Activated CD8-positive, alpha-beta memory T cell treated with anti-CD3 and anti-CD28 coated beads for 48 hours (primary cell): ENCODE results near the gene TRPM3.

ENCODE experiments used
- DNase-seq, 3 experiments: peaks; one replicate each; pipeline ENCODE4 v3.0.0-alpha.2; 2020; ENCODE audit warnings: low read depth in 2 of 3, low spot score in 2 of 3

The TRPM3 gene

GRCh38 chr9:70829591-70830265 is 291.7 kb downstream of the TRPM3 start:
- DNase-seq = no peak

DNA sequence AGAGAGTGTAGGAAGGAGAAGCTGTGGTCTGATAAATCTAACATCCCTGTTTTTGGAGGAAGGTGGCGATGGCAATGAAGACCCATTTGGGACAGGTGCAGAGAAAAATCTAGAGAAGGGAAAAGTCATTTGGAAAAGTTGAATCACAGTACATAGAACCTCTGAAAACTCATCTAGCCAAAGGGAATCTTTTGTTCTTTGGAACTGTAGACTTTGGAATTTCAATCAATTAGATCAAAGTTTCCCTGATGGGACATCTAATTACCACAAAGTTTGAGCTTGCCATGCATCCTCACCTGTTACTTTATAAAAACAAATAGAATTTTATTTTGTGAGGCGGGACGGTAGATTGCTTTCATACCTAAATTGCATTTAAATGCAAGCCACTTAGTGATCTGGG is 294.9 kb downstream of the TRPM3 start:
- no peak for DNase-seq

DNA sequence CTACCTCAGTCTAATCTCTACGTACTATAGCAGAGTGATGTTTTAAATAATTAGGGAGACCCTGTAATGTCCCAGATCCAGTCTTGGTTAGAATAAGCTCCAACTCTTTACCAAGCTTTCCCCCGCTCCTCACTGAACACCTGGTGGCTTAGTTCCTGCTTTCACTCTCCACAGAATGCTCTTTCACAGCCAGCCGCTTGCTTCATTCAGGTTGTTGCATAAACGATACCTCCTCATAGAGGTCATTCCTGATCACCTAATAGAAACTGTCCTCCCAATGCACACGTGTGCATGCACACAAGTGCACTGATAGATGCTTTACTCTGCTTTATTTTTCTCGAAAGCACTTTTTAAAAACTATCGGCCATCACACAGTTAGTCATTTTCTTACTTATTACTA is 298.1 kb downstream of the TRPM3 start:
- DNase-seq = no peak

DNA sequence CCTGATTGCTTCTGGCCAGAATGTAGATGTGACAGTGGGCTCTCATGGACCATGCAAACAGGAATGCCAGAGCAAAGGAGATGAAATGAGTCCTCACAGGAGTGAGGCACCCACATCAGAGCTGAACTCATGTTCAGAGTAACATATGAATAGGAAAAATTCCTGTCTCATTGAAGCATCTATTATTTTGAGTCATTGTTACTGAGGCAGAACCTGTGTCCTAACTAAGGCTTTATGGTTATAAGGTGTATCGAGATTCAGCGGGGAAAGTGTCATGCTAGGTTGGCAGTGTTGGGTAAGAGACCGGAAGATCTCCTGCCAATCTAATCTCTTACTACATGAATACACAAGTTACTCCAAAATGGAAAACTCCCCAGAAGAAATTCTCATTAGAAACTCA is 304.1 kb downstream of the TRPM3 start:
- no peak for DNase-seq

GRCh38 chr9:70816891-70817290 is 304.5 kb downstream of the TRPM3 start:
- no peak for DNase-seq

GRCh38 chr9:70816316-70816715 is 305.1 kb downstream of the TRPM3 start:
- no peak for DNase-seq

GRCh38 chr9:70814597-70814996 is 306.8 kb downstream of the TRPM3 start:
- no peak for DNase-seq

DNA sequence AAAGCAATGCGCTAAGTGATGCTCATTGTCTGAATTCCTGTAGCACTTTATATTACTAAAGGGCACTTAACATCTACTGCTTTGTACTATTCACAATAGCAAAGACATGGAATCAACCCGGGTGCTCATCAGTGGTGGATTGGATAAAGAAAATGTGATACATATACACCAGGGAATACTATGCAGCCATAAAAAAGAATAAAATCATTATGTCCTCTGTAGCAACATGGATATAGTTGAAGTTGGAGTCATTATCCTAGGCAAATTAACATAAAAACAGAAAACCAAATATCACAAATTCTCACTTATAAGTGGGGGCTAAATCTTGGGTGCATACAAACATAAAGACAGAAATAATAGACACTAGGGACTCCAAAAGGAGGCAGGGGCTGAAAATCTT is 308.3 kb downstream of the TRPM3 start:
- no peak for DNase-seq

- DNase-seq = no peak
These were observed 309.8 kb downstream of the TRPM3 start for GRCh38 chr9:70811638-70812037.

GRCh38 chr9:70806875-70807274 is 314.5 kb downstream of the TRPM3 start:
- DNase-seq = no peak

DNA sequence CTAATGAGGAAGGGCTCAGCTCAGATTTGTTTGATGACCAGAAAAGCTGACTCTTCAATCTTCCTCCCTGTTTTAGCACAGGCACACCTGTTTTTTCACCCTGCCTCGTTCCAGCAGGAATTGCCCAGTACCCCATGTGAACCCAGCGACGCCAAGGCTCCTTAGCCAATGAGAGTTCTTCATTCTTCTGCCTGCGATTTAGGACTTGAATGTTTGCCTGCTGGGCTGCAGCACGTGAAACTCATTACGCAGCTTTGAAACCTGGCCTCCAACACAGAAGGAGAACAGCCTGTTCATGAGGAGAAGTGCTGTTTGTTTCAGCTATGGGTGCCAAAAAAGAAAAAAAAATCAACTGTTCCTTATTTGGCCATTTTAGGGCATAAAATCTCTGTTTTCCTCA is 315.5 kb downstream of the TRPM3 start:
- DNase-seq = no peak

DNA sequence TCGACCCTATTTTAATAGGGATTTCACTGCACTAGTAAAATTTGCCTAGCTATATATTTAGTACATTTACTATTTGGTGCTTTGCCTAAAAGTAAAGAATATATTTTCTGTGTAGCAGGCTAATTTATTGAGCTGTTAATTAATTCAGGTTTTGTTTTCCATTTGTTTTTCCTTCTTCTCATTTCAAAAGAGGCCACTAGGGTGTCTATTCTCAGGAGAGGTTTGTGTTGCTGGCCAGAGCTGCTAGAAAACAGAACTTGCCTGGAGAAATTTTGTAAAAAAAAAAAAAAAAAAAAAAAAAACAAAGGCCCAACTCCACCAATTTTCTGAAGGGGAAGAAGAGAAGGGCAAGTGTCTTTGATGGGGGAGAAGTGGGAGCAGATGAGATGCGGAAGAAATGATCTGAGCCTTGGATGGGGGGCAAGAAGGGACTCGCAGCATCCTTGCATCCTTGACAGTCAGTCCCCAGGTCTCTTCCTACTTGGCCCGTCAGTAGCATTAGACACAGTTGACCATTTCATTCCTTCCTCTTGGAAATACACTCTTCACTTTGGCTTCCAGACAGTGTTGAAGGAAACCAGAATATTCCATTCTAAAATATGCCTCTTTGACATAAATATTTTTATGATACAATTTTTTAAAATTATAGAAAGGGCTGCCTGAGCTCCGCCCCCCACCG is 318.5 kb downstream of the TRPM3 start:
- no peak for DNase-seq

DNA sequence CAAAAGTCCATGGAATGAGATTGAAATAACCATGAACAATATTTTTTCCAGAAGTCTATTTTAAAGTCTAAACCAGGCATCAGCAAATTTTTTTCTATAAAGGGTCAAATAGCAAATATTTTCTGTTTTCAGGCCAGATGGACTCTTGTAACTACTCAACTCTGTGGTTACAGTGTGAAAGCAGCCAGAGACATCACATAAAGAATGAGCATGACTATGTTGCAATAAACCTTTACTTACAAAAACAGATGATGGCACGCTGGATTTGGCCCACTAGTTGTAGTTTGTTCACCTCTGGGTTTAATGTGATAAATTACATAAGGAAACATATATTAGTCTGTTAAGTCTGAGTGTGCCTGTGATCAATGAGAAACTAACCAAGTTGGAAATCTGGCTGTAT is 319.2 kb downstream of the TRPM3 start:
- DNase-seq = no peak

DNA sequence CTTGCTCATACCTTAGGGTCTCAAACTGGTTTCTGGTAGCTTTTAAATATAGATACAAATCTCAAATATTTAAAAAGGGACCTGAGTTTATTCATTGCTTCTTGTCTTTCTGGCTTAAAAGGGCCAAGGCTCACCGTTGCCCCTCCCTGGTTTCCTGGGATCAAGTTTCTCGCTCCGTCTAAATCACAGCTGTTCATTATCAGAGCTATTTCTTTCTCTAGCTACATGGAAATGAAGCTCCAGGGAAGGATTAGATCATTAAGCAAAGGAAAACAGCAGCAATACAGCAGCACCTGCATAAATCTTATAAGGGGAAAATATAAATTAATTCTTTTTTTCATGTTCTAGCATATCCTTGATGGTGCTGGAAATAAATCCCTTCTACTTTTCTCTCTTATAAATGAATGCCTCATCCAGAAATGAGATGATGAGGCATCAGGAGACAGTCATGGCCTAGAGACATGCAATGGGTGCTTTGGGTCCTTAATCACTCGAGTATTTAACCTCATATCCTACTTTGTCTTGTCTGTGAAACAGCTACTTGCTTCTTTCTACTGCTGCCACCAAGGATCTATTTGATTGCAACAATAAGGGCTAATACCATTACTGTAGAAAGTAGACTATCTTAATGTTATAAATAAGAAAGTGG is 320.1 kb downstream of the TRPM3 start:
- no peak for DNase-seq

DNA sequence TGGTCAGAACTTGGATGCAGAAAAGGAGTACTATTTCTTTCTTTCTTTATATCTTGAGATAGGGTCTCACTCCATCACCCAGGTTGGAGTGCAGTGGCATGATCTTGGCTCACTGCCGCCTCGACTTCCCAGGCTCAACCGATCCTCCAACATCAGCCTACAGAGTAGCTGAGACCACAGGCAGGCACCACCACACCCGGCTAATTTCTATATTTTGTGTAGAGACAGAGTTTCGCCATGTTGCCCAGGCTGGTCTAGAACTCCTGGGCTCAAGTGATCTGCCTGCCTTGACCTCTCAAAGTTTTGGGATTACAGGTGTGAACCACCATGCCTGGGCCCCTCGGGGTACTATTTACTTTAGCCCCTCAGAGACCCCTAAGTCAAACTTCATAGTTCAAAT is 323.4 kb downstream of the TRPM3 start:
- DNase-seq = no peak

DNA sequence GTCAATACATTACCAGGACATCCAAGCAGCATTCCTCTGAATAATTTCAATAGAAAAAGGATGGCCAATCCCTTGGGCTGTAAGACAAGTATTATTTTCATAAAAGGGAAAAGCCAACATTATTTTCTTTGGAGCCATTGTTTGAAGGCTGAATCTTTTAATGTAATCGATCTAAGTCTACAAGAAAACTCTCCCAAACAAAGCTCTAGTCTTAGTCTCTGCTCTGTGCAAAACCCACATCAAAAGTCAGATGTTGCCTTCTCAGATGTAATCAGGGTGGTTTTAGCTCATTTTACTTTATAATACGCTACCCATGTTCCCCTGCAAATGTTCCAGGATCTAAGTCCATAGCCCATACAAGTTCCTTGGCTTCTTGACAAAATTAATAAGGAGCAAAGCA is 325.6 kb downstream of the TRPM3 start:
- DNase-seq = no peak

DNA sequence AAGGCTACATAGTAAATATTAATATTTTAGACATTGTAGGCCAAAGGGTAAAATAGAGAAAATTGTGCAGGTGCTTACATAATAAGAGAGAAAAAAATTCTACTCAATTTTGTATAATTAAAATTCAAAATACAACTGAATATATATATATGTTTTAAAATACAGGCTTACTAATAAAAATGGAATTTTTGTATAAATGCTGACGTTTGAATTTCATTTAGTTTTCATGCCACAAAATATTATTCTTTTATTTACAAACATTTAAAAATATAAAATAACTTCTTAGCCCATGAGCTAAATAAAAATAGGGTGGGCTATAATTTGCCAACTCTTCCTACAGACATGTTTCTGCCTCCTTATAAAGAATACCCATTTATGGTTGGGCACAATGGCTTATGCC is 328.6 kb downstream of the TRPM3 start:
- DNase-seq = no peak

DNA sequence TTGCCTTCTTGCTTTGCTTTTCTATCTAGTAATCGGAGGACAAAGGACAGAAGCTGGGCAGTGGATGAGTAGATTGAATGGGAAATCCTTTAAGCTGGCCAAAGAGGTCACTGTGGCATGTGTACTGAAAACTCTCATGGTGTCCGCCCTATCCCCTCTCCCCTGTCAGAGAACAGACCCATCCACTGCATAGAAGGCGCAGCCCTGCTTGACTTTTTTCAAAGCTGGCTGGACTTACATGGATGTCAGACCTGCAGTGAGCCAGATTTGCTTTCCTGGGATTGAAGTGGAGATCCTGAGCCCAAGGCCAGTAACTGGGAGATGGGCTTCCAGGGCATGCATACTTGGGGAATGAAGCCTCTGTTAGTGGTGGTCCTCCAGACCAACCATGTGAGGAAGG is 329.5 kb downstream of the TRPM3 start:
- DNase-seq = no peak

- DNase-seq = no peak
These were observed 332.3 kb downstream of the TRPM3 start for GRCh38 chr9:70789086-70789485.

DNA sequence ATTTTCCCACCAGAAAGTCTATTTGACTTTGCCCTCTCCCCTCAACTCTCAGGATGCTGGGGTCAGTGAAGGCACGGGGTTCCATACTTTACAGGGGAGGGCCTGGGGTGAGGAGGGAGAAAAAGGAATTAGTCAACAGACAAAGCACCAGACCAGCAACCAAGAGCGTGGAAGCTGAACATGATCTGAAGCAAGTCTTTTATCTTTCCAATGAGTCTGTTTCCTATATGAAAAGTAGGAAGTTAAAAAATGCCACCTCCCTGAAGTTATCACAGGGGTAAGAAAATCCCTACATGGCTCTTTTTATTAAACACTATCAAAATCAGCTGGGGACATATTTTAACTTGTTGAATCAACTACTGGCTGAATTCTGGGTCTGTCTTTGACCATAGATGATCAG is 337.0 kb downstream of the TRPM3 start:
- no peak for DNase-seq

GRCh38 chr9:70778568-70778967 is 342.9 kb downstream of the TRPM3 start:
- no peak for DNase-seq

DNA sequence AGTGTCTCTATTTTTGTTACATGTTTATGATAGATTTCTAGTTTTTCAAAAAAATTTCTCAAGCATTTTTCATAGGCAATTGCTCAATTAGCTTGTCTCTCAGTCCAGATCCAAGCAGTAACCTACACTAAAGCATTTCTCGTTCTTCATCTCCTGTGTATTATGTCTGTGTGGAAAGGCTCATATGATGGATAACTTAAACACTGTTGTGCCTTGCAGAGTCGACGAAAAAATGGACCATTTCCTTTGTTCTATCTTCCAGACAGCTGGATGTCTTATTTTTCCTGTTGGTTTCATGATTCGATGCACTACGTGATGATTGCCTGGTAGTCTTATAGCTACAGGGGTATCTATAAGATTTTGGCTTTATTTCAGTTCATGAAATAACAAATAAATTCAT is 347.8 kb downstream of the TRPM3 start:
- no peak for DNase-seq

DNA sequence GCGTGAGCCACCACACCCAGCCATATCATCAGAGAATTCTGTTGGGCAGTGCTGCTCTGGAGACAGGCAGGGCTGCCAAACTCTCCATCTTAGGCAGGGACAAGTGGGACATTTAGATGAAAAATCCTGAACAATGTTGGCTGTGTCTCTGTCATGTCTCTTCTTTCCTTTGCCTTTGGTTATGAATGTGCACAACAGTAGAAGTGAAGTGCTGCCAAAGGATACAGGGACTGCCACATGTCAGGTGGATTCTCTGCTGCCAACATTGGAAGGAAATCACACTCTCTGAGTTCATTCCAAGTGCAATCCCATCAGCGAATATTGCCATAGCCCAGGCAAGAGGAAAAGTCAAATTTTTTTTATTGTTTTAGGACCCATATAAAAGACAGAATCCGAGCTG is 348.8 kb downstream of the TRPM3 start:
- DNase-seq = no peak
